Liver (tissue), 9 donors: Measurements from ENCODE around the gene KLK3. TPM values are rescaled to one million over a fixed set of nuclear protein-coding genes. Genes with fewer than 3 reads are reported as not detected.
A peak's percentile ranks its signal among the peaks of the same experiment; 100 is the strongest.

Experiments
- DNase-seq: peaks from one replicate; pipeline ENCODE4 v3.0.0-alpha.2; 2017; ENCODE audit warnings: low spot score
- H3K27ac ChIP-seq, 2 donors: one replicate each; pipeline ENCODE4 v1.7.0; 2013; ENCODE audit warnings: inconsistent platforms in 2 of 2, low read length in 2 of 2, control low read depth in 1 of 2, low read depth in 1 of 2, mild to moderate bottlenecking in 1 of 2
- H3K27me3 ChIP-seq, 4 donors: one replicate each; pipeline versions ENCODE4 v1.6.1 to v1.7.0; 2013; ENCODE audit warnings: low read length in 3 of 4, inconsistent platforms in 1 of 4, mild to moderate bottlenecking in 1 of 4, moderate library complexity in 1 of 4; ENCODE audit not compliant: control insufficient read depth in 4 of 4, insufficient read depth in 4 of 4
- H3K36me3 ChIP-seq, 4 donors: one replicate each; pipeline versions ENCODE4 v1.6.1 to v1.7.0; 2013; ENCODE audit warnings: low read length in 3 of 4, mild to moderate bottlenecking in 3 of 4, low read depth in 1 of 4, moderate library complexity in 1 of 4; ENCODE audit not compliant: control insufficient read depth in 4 of 4, insufficient read depth in 3 of 4
- H3K4me1 ChIP-seq, 4 donors: one replicate each; pipeline versions ENCODE4 v1.6.1 to v1.7.0; 2013; ENCODE audit warnings: low read length in 3 of 4, mild to moderate bottlenecking in 3 of 4, moderate library complexity in 1 of 4; ENCODE audit not compliant: control insufficient read depth in 4 of 4, insufficient read depth in 4 of 4
- H3K4me3 ChIP-seq, 3 donors: one replicate each; pipeline versions ENCODE4 v1.6.1 to v1.7.0; 2013; ENCODE audit warnings: low read length in 3 of 3, control low read depth in 1 of 3, low read depth in 1 of 3, mild to moderate bottlenecking in 1 of 3
- H3K9ac ChIP-seq, 2 donors: one replicate each; pipeline ENCODE4 v1.7.0; 2013; ENCODE audit warnings: low read length in 2 of 2, mild to moderate bottlenecking in 2 of 2, moderate library complexity in 2 of 2, control low read depth in 1 of 2, low read depth in 1 of 2
- H3K9me3 ChIP-seq, 4 donors: one replicate each; pipeline versions ENCODE4 v1.6.1 to v1.7.0; 2013; ENCODE audit warnings: low read length in 3 of 4; ENCODE audit not compliant: control insufficient read depth in 4 of 4
- ATF3 ChIP-seq: IDR thresholded peaks from 2 replicates; pipeline ENCODE4 v1.6.1; 2016; ENCODE audit warnings: antibody characterized with exemption
- FOXA1 ChIP-seq: IDR thresholded peaks from 2 replicates; pipeline ENCODE4 v1.6.1; 2016; ENCODE audit warnings: antibody characterized with exemption
- FOXA2 ChIP-seq: IDR thresholded peaks from 2 replicates; pipeline ENCODE4 v1.6.1; 2016; ENCODE audit warnings: antibody characterized with exemption
- HNF4A ChIP-seq, 2 donors: conservative IDR thresholded peaks; 2 replicates each; pipeline ENCODE4 v1.6.1; 2016; ENCODE audit warnings: antibody characterized with exemption in 2 of 2, mild to moderate bottlenecking in 2 of 2
- HNF4G ChIP-seq: IDR thresholded peaks from 2 replicates; pipeline ENCODE4 v1.6.1; 2016; ENCODE audit warnings: antibody characterized with exemption
- MAX ChIP-seq: IDR thresholded peaks from 2 replicates; pipeline ENCODE4 v1.6.1; 2016; ENCODE audit warnings: antibody characterized with exemption
- REST ChIP-seq: IDR thresholded peaks from 2 replicates; pipeline ENCODE4 v1.6.1; 2016; ENCODE audit warnings: antibody characterized with exemption, mild to moderate bottlenecking
- RXRA ChIP-seq, 2 donors: IDR thresholded peaks; 2 replicates each; pipeline ENCODE4 v1.6.1; 2017 to 2018; ENCODE audit warnings: antibody characterized with exemption in 2 of 2, mild to moderate bottlenecking in 1 of 2
- SP1 ChIP-seq: IDR thresholded peaks from 2 replicates; pipeline ENCODE4 v1.6.1; 2018; ENCODE audit warnings: antibody characterized with exemption, mild to moderate bottlenecking
- YY1 ChIP-seq: IDR thresholded peaks from 2 replicates; pipeline ENCODE4 v1.6.1; 2016; ENCODE audit warnings: antibody characterized with exemption, mild to moderate bottlenecking
- WGBS: extraction: QIAGEN DNeasy Blood & Tissue Kit; methylation state at CpG from one replicate; pipeline ENCODE4 v1.1.7; 2013; 5-methylcytosine and 5-hydroxymethylcytosine counted together
- polyA plus RNA-seq, 2 donors: library from polyadenylated mRNA; stranded (reverse) in 1 of 2; unstranded in 1 of 2; fragments of 200-250 nt in 1 of 2; fragments of >200 nt in 1 of 2; fragmentation: Nextera tagmentation in 1 of 2; extraction: Ambion mirVana in 1 of 2; gene quantifications; one replicate each; pipeline versions ENCODE4 v1.2.1 to v1.2.3, GENCODE V29; 2013 to 2015
- total RNA-seq, 2 donors: library from RNA; depleted of rRNA; stranded (reverse); fragments of >200 nt; gene quantifications; one replicate each; pipeline ENCODE4 v1.2.3, GENCODE V29; 2014
- donor health status: healthy.
- donor health status: healthy.
- donor health status: healthy.
- donor health status: healthy.
- donor health status: healthy.

Gene KLK3
- total and polyA plus RNA-seq, 4 donors, result not detected

- H3K9me3 ChIP-seq, result no peaks in the 10 kb centered on the region
- peaks cover 0 to 2% (median 0%) of the 10 kb centered on the region in 4 donors for H3K27me3 ChIP-seq
- WGBS, result 44% methylated on average over 13 of the region's 13 CpGs
- no peak overlapping the region for H3K27ac ChIP-seq
- H3K4me3 ChIP-seq, result peak overlapping the region; percentile 39 to 54 (median 53)
- no peak for TF ChIP-seq ATF3
- no peak for TF ChIP-seq RXRA (IDR thresholded peaks at IDR 0.05)
- TF ChIP-seq FOXA1, result no peak
- no peak for TF ChIP-seq YY1
- TF ChIP-seq REST, result no peak
- no peak for TF ChIP-seq FOXA2
- no peak for DNase-seq
- H3K9ac ChIP-seq, result peak overlapping the region in 1 of 2 donors; percentile 20
- peaks cover 0 to 11% (median 4%) of the 10 kb centered on the region in 4 donors for H3K4me1 ChIP-seq
- no peaks in the 10 kb centered on the region for H3K36me3 ChIP-seq
Observed at GRCh38 chr19:50835103-50835784, 19.5 kb upstream of the KLK3 start.

- Histone ChIP-seq H3K36me3 (no peaks in the 10 kb centered on the region), H3K4me3 (peak overlapping the region; percentile 39 to 54 (median 53)), H3K9me3 (no peaks in the 10 kb centered on the region), H3K27ac (no peak overlapping the region), H3K9ac (peak overlapping the region in 1 of 2 donors; percentile 20), H3K27me3 (peaks cover 0 to 2% (median 0%) of the 10 kb centered on the region in 4 donors), H3K4me1 (peaks cover 0 to 11% (median 4%) of the 10 kb centered on the region in 4 donors)
- 4% methylated on average over 67 of the region's 67 CpGs for WGBS
- peak; percentile 82 for DNase-seq
- TF ChIP-seq RXRA (IDR thresholded peaks at IDR 0.05) (peak; percentile 35 to 47), FOXA1 (no peak), HNF4G (no peak)
Observed at GRCh38 chr19:50835785-50836542, 18.8 kb upstream of the KLK3 start.

- DNase-seq, result no peak
- Histone ChIP-seq H3K9me3 (no peaks in the 10 kb centered on the region), H3K4me1 (peaks cover 0 to 11% (median 4%) of the 10 kb centered on the region in 4 donors), H3K4me3 (no peak overlapping the region), H3K27ac (no peak overlapping the region), H3K9ac (no peak overlapping the region), H3K27me3 (no peaks in the 10 kb centered on the region), H3K36me3 (no peaks in the 10 kb centered on the region)
- TF ChIP-seq ATF3 (no peak), FOXA2 (no peak), RXRA (IDR thresholded peaks at IDR 0.05) (no peak), MAX (no peak), SP1 (no peak), HNF4A (conservative IDR thresholded peaks at IDR 0.05) (no peak)
- 58% methylated on average over 19 of the region's 19 CpGs for WGBS
Observed at GRCh38 chr19:50836543-50837195, 18.0 kb upstream of the KLK3 start.
